ENCODE data around the gene EXOC3L4. TPM values are rescaled to one million over a fixed set of nuclear protein-coding genes. Genes with fewer than 3 reads are reported as not detected.

EXOC3L4 gene
- total RNA-seq, 4 donors from 2014 or later = 0.22 to 0.68 TPM; not detected in 2

- no peak for TF ChIP-seq CTCF (IDR thresholded peaks at IDR 0.05; ENCODE audit: low read depth)
Measured at GRCh38 chr14:103123634-103124500, 29.3 kb downstream of the EXOC3L4 start.

- no peak for TF ChIP-seq CTCF (IDR thresholded peaks at IDR 0.05; ENCODE audit: low read depth)
Measured at GRCh38 chr14:103124501-103125001, 30.0 kb downstream of the EXOC3L4 start.

- no peak for TF ChIP-seq CTCF (IDR thresholded peaks at IDR 0.05; ENCODE audit: low read depth)
Measured at GRCh38 chr14:103125098-103126070, 30.9 kb downstream of the EXOC3L4 start.

GRCh38 chr14:103126088-103126872 lies 31.8 kb downstream of the EXOC3L4 start:
- no peak for TF ChIP-seq CTCF (IDR thresholded peaks at IDR 0.05; ENCODE audit: low read depth)

- TF ChIP-seq CTCF (IDR thresholded peaks at IDR 0.05; ENCODE audit: low read depth) = no peak
Measured at GRCh38 chr14:103126873-103127304, 32.4 kb downstream of the EXOC3L4 start.

GRCh38 chr14:103127356-103127755 lies 32.8 kb downstream of the EXOC3L4 start:
- no peak for TF ChIP-seq CTCF (IDR thresholded peaks at IDR 0.05; ENCODE audit: low read depth)
